Hepatocyte (in vitro differentiated cells): ENCODE data around the gene FAM53B. TPM values are rescaled to one million over a fixed set of nuclear protein-coding genes. Genes with fewer than 3 reads are reported as not detected.

Source experiments
- DNase-seq: peaks from one replicate; pipeline ENCODE4 v3.0.0-alpha.2; 2016; ENCODE audit warnings: low spot score
- H2AFZ ChIP-seq: fragments of 200-600 bp; sonication (generic); 2 replicates; pipeline ENCODE4 v1.6.0; 2016; ENCODE audit warnings: antibody characterized with exemption, mild to moderate bottlenecking
- H3K27ac ChIP-seq: fragments of 200-600 bp; sonication (generic); 2 replicates; pipeline ENCODE4 v1.5.1; 2016; ENCODE audit warnings: mild to moderate bottlenecking
- H3K27me3 ChIP-seq: fragments of 200-600 bp; sonication (generic); 2 replicates; pipeline ENCODE4 v1.6.1; 2016
- H3K36me3 ChIP-seq: fragments of 200-600 bp; sonication (generic); replicated peaks from 2 replicates; pipeline ENCODE4 v1.5.1; 2016; ENCODE audit warnings: low read depth; ENCODE audit not compliant: insufficient read depth
- H3K4me1 ChIP-seq: fragments of 200-600 bp; sonication (generic); 2 replicates; pipeline ENCODE4 v1.5.1; 2016; ENCODE audit warnings: mild to moderate bottlenecking, moderate library complexity; ENCODE audit not compliant: insufficient read depth
- H3K4me2 ChIP-seq: fragments of 200-600 bp; sonication (generic); 2 replicates; pipeline ENCODE4 v1.6.0; 2016
- H3K4me3 ChIP-seq: fragments of 200-600 bp; sonication (generic); 2 replicates; pipeline ENCODE4 v1.5.1; 2016; ENCODE audit warnings: mild to moderate bottlenecking
- H3K79me2 ChIP-seq: fragments of 200-600 bp; sonication (generic); 2 replicates; pipeline ENCODE4 v1.6.0; 2017; ENCODE audit warnings: mild to moderate bottlenecking
- H3K9me2 ChIP-seq: fragments of 200-600 bp; sonication (generic); replicated peaks from 2 replicates; pipeline ENCODE4 v1.6.0; 2017; ENCODE audit warnings: mild to moderate bottlenecking; ENCODE audit not compliant: insufficient read depth
- H3K9me3 ChIP-seq: fragments of 200-600 bp; sonication (generic); 2 replicates; pipeline ENCODE4 v1.5.1; 2016; ENCODE audit warnings: low read depth, mild to moderate bottlenecking
- H4K20me1 ChIP-seq: fragments of 200-600 bp; sonication (generic); 2 replicates; pipeline ENCODE4 v1.6.0; 2016; ENCODE audit warnings: mild to moderate bottlenecking; ENCODE audit not compliant: insufficient read depth, poor library complexity, severe bottlenecking
- CTCF ChIP-seq: fragments of 200-600 bp; sonication (generic); IDR thresholded peaks from 2 replicates; pipeline ENCODE4 v1.5.1; 2016; ENCODE audit warnings: antibody characterized with exemption, mild to moderate bottlenecking; ENCODE audit not compliant: poor library complexity
- EZH2 ChIP-seq: fragments of 200-600 bp; sonication (generic); IDR thresholded peaks from 2 replicates; pipeline ENCODE4 v1.6.1; 2016; ENCODE audit warnings: antibody characterized with exemption, mild to moderate bottlenecking, borderline replicate concordance
- EZH2phosphoT487 ChIP-seq: fragments of 200-600 bp; sonication (generic); IDR thresholded peaks from one replicate; pipeline ENCODE4 v1.6.1; 2018; ENCODE audit warnings: antibody characterized with exemption, mild to moderate bottlenecking, low read depth, moderate library complexity; ENCODE audit not compliant: unreplicated experiment, severe bottlenecking
- WGBS: methylation state at CpG from one replicate; pipeline ENCODE4 v1.1.6; 2016; ENCODE audit warnings: low lambda C conversion rate; ENCODE audit errors: missing lambda C conversion rate; 5-methylcytosine and 5-hydroxymethylcytosine counted together
- polyA plus RNA-seq: library from polyadenylated mRNA; unstranded; fragments of >200 nt; fragmentation: Nextera tagmentation; extraction: Ambion mirVana; gene quantifications from 2 replicates; pipeline ENCODE4 v1.2.1, GENCODE V29; 2016
- total RNA-seq: library from RNA; depleted of rRNA; stranded (reverse); fragments of >200 nt; gene quantifications from 2 replicates; pipeline ENCODE4 v1.2.3, GENCODE V29; 2014

Gene FAM53B
- total and polyA plus RNA-seq, 2 experiments from 2014 or later: 10.3 to 23.6 TPM

GRCh38 chr10:124756156-124756903 lies 12.2 kb upstream of the FAM53B start:
- Histone ChIP-seq H3K4me1 (no peaks in the 10 kb centered on the region), H3K9me2 (no peaks in the 10 kb centered on the region), H2AFZ (no peak overlapping the region), H3K27ac (no peak overlapping the region), H3K79me2 (no peaks in the 10 kb centered on the region), H3K4me3 (no peak overlapping the region), H3K36me3 (no peaks in the 10 kb centered on the region), H3K27me3 (no peaks in the 10 kb centered on the region), H3K4me2 (no peak overlapping the region), H4K20me1 (no peaks in the 10 kb centered on the region), H3K9me3 (no peaks in the 10 kb centered on the region)
- no peak for DNase-seq
- 88% methylated on average over 5 of the region's 5 CpGs for WGBS
- TF ChIP-seq EZH2 (no peak), EZH2phosphoT487 (no peak)

- Histone ChIP-seq H3K4me1 (no peaks in the 10 kb centered on the region), H2AFZ (no peak overlapping the region), H3K36me3 (no peaks in the 10 kb centered on the region), H4K20me1 (no peaks in the 10 kb centered on the region), H3K4me2 (no peak overlapping the region), H3K27me3 (no peaks in the 10 kb centered on the region), H3K4me3 (no peak overlapping the region), H3K9me2 (no peaks in the 10 kb centered on the region), H3K27ac (no peak overlapping the region), H3K79me2 (no peaks in the 10 kb centered on the region), H3K9me3 (no peaks in the 10 kb centered on the region)
- 89% methylated on average over 2 of the region's 2 CpGs for WGBS
- TF ChIP-seq CTCF (no peak), EZH2phosphoT487 (no peak), EZH2 (no peak)
- no peak for DNase-seq
Observed at GRCh38 chr10:124755581-124755980, 11.4 kb upstream of the FAM53B start.

GRCh38 chr10:124754227-124754626 lies 10.0 kb upstream of the FAM53B start:
- no peaks in the 10 kb centered on the region for H3K9me3 ChIP-seq
- no peak overlapping the region for H3K4me3 ChIP-seq
- no peaks in the 10 kb centered on the region for H3K79me2 ChIP-seq
- no peaks in the 10 kb centered on the region for H3K9me2 ChIP-seq
- 95% methylated on average over 5 of the region's 5 CpGs for WGBS
- H2AFZ ChIP-seq: no peak overlapping the region
- H3K27me3 ChIP-seq: no peaks in the 10 kb centered on the region
- no peak overlapping the region for H3K4me2 ChIP-seq
- H3K36me3 ChIP-seq: no peaks in the 10 kb centered on the region
- no peaks in the 10 kb centered on the region for H3K4me1 ChIP-seq
- TF ChIP-seq EZH2phosphoT487 (no peak), CTCF (no peak), EZH2 (no peak)
- no peaks in the 10 kb centered on the region for H4K20me1 ChIP-seq
- H3K27ac ChIP-seq: no peak overlapping the region
- no peak for DNase-seq

- Histone ChIP-seq H3K9me2 (no peaks in the 10 kb centered on the region), H3K9me3 (no peaks in the 10 kb centered on the region), H3K4me2 (no peak overlapping the region), H3K4me1 (peaks cover 8% of the 10 kb centered on the region), H3K27ac (no peak overlapping the region), H3K4me3 (no peak overlapping the region), H4K20me1 (no peaks in the 10 kb centered on the region), H3K79me2 (no peaks in the 10 kb centered on the region), H3K27me3 (no peaks in the 10 kb centered on the region), H3K36me3 (no peaks in the 10 kb centered on the region), H2AFZ (no peak overlapping the region)
- WGBS: 87% methylated on average over 4 of the region's 4 CpGs
- TF ChIP-seq EZH2: no peak
- no peak for DNase-seq
Observed at GRCh38 chr10:124748953-124749645, 4.9 kb upstream of the FAM53B start.
